ENCODE measurements around the gene TRIM14.

TRIM14 gene

GRCh38 chr9:98049288-98050072 lies 69.5 kb downstream of the TRIM14 start:
- in situ Hi-C loops (cut with MboI; ENCODE audit: low sequenced_read_pairs, unreplicated experiment), result no loop called here
- TF ChIP-seq, protein P1, sequence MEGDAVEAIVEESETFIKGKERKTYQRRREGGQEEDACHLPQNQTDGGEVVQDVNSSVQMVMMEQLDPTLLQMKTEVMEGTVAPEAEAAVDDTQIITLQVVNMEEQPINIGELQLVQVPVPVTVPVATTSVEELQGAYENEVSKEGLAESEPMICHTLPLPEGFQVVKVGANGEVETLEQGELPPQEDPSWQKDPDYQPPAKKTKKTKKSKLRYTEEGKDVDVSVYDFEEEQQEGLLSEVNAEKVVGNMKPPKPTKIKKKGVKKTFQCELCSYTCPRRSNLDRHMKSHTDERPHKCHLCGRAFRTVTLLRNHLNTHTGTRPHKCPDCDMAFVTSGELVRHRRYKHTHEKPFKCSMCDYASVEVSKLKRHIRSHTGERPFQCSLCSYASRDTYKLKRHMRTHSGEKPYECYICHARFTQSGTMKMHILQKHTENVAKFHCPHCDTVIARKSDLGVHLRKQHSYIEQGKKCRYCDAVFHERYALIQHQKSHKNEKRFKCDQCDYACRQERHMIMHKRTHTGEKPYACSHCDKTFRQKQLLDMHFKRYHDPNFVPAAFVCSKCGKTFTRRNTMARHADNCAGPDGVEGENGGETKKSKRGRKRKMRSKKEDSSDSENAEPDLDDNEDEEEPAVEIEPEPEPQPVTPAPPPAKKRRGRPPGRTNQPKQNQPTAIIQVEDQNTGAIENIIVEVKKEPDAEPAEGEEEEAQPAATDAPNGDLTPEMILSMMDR (IDR thresholded peaks at IDR 0.05; ENCODE audit: borderline replicate concordance, control extremely low read depth, extremely low read depth, insufficient read depth, missing control alignments), result no peak

GRCh38 chr9:98047002-98047401 lies 72.0 kb downstream of the TRIM14 start:
- TF ChIP-seq, protein P1 (IDR thresholded peaks at IDR 0.05; ENCODE audit: borderline replicate concordance, control extremely low read depth, extremely low read depth, insufficient read depth, missing control alignments), result no peak
- no peak for DNase-seq (ENCODE audit: low spot score)
- in situ Hi-C loops (cut with MboI; ENCODE audit: low sequenced_read_pairs, unreplicated experiment), result no loop called here

More at GRCh38 chr9:98049288-98050072, 69.5 kb downstream of the TRIM14 start:
- no peak for DNase-seq (ENCODE audit: low spot score)

- in situ Hi-C loops (cut with MboI; ENCODE audit: low sequenced_read_pairs, unreplicated experiment), result no loop called here
- no peak for DNase-seq (ENCODE audit: low spot score)
- TF ChIP-seq, protein P1 (IDR thresholded peaks at IDR 0.05; ENCODE audit: borderline replicate concordance, control extremely low read depth, extremely low read depth, insufficient read depth, missing control alignments), result no peak
These were observed 72.9 kb downstream of the TRIM14 start for GRCh38 chr9:98046180-98046543.

DNA sequence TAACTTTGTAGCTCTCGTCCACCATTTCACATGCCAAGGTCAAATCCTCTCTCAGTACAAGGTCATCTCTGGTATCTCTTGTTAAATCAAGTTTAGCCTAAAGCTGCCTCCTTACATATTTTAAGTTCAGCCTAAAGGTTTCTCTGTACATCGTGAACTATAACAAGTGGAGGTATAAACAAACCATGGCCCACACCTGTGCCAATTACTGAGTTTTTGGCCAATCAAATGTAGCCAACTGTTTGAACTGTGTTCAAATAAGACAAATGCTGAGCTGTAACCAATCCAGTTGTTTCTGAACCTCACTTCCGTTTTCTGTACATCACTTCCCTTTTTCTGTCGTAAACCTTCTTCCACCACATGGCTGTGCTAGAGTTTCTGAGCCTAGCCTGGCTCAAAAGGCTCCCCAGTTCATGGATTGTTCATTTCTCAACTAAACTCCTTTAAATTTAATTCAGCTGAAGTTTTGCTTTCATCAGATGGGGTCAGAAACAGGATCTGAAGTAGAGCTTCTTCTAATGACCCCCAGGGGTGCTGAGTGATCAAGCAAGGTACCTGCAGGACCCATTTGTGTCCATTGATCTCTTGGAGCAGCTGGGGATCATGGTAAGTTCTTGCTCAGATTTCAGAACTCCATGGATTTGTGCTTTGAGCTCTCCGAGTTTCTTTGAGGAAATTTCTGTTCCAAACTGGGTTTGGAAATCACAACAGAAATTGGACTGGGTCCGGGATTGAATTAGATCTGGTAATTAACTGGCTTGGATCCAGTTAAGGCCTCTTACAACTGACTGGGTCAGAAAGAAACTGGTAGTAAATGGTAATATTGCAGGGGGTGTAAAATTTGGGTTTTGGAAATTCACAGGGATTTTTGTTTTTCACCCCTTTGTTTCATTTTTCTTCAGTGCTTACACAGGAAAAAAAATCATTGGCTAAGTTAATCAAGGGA lies 73.5 kb downstream of the TRIM14 start:
- TF ChIP-seq, protein P1 (IDR thresholded peaks at IDR 0.05; ENCODE audit: borderline replicate concordance, control extremely low read depth, extremely low read depth, insufficient read depth, missing control alignments), result no peak
- in situ Hi-C loops (cut with MboI; ENCODE audit: low sequenced_read_pairs, unreplicated experiment), result no loop called here
- no peak for DNase-seq (ENCODE audit: low spot score)

GRCh38 chr9:98043915-98044314 lies 75.1 kb downstream of the TRIM14 start:
- in situ Hi-C loops (cut with MboI; ENCODE audit: low sequenced_read_pairs, unreplicated experiment), result no loop called here
- TF ChIP-seq, protein P1 (IDR thresholded peaks at IDR 0.05; ENCODE audit: borderline replicate concordance, control extremely low read depth, extremely low read depth, insufficient read depth, missing control alignments), result no peak
- DNase-seq (ENCODE audit: low spot score), result no peak

GRCh38 chr9:98040212-98040611 lies 78.8 kb downstream of the TRIM14 start:
- in situ Hi-C loops (cut with MboI; ENCODE audit: low sequenced_read_pairs, unreplicated experiment), result no loop called here
- DNase-seq (ENCODE audit: low spot score), result no peak
- TF ChIP-seq, protein P1 (IDR thresholded peaks at IDR 0.05; ENCODE audit: borderline replicate concordance, control extremely low read depth, extremely low read depth, insufficient read depth, missing control alignments), result no peak

Data from GM13976 (cell line).